Transverse colon (tissue), 4 donors: ENCODE measurements around the gene DCAF6. TPM values are rescaled to one million over a fixed set of nuclear protein-coding genes. Genes with fewer than 3 reads are reported as not detected.
A peak's percentile ranks its signal among the peaks of the same experiment; 100 is the strongest.

Experiments
- DNase-seq: peaks from one replicate; pipeline ENCODE4 v3.0.0-alpha.2; 2019
- H3K27ac ChIP-seq, 4 donors: fragments of 200-600 bp; sonication (generic); 2 replicates each; pipeline ENCODE4 v1.5.1; 2016 to 2018; ENCODE audit warnings: inconsistent platforms in 4 of 4
- H3K27me3 ChIP-seq: fragments of 200-600 bp; sonication (generic); 2 replicates; pipeline ENCODE4 v1.5.1; 2017; ENCODE audit warnings: inconsistent platforms
- H3K36me3 ChIP-seq, 4 donors: fragments of 200-600 bp; sonication (generic); 2 replicates each; pipeline ENCODE4 v1.5.1; 2017 to 2019; ENCODE audit warnings: inconsistent platforms in 4 of 4
- H3K4me1 ChIP-seq, 4 donors: fragments of 200-600 bp; sonication (generic); 2 replicates each; pipeline ENCODE4 v1.5.1; 2017 to 2020; ENCODE audit warnings: inconsistent platforms in 4 of 4
- H3K4me3 ChIP-seq, 4 donors: fragments of 200-600 bp; sonication (generic); 1 replicate in 1 of 4; 2 replicates in 3 of 4; pipeline versions ENCODE4 v1.5.1 to v1.6.1; 2017 to 2019; ENCODE audit warnings: inconsistent platforms in 4 of 4
- H3K9me3 ChIP-seq, 2 donors: fragments of 200-600 bp; sonication (generic); 2 replicates each; pipeline ENCODE4 v1.5.1; 2017 to 2019; ENCODE audit warnings: inconsistent platforms in 2 of 2
- CTCF ChIP-seq, 5 experiments: fragments of 200-600 bp in 3 of 5; fragments of 450-650 bp in 2 of 5; sonication (generic) in 3 of 5; IDR thresholded peaks; 1 replicate in 2 of 5; 2 replicates in 3 of 5; pipeline ENCODE4 v1.5.1; 2016 to 2017; ENCODE audit warnings: antibody characterized with exemption in 5 of 5, inconsistent platforms in 3 of 5, mild to moderate bottlenecking in 2 of 5, moderate library complexity in 1 of 5
- EP300 ChIP-seq: sonication (generic); formaldehyde crosslinking; IDR thresholded peaks from one replicate; pipeline ENCODE4 v1.6.1; 2017; ENCODE audit warnings: antibody characterized with exemption, low read depth
- POLR2A ChIP-seq: fragments of 450-650 bp; IDR thresholded peaks from one replicate; pipeline ENCODE4 v1.6.1; 2016; ENCODE audit warnings: antibody characterized with exemption, mild to moderate bottlenecking, moderate library complexity
- POLR2AphosphoS5 ChIP-seq, 3 donors: sonication (generic); formaldehyde crosslinking; IDR thresholded peaks; one replicate each; pipeline ENCODE4 v1.6.1; 2016; ENCODE audit warnings: antibody characterized with exemption in 3 of 3
- WGBS, 2 donors: methylation state at CpG; one replicate each; pipeline ENCODE4 v1.1.5; 2018; ENCODE audit warnings: low coverage in 1 of 2; 5-methylcytosine and 5-hydroxymethylcytosine counted together
- in situ Hi-C, 4 donors: fragments of 200-750 bp; cut with MboI; loops; one replicate each; pipeline versions ENCODE4 v1.15.0 to v1.15.1; 2017; ENCODE audit warnings: low sequenced_read_pairs in 3 of 4, low pct_ligation_motif_present in 1 of 4, low pct_unique_long_range_greater_than_20kb in 1 of 4
- intact Hi-C: fragments of 100-400 bp; cut with DNase I; formaldehyde crosslinking; loops from one replicate; pipeline ENCODE4 v1.15.1; 2023; ENCODE audit warnings: low total_unique reads
- total RNA-seq, 4 donors: library from RNA; depleted of rRNA; stranded (reverse); fragments of >200 nt; gene quantifications; one replicate each; pipeline ENCODE4 v1.1.0, GENCODE V29; 2016

DCAF6 gene
- total RNA-seq, 4 donors from 2014 or later: 59.5 to 173 (median 93.4) TPM

- WGBS, 2 donors: 73 to 86% methylated on average over 3 of the region's 3 CpGs
- no peak overlapping the region for H3K27ac ChIP-seq
- H3K36me3 ChIP-seq: no peaks in the 10 kb centered on the region
- H3K4me1 ChIP-seq: no peaks in the 10 kb centered on the region
- no peak for DNase-seq
- intact Hi-C loops: loop anchor here (2.0 kb wide), 1 partner anchor 40 kb away; no protein-coding TSS in a partner anchor
- no peak overlapping the region for H3K4me3 ChIP-seq
- H3K9me3 ChIP-seq: no peaks in the 10 kb centered on the region
- in situ Hi-C loops: no loop called here
- H3K27me3 ChIP-seq: no peaks in the 10 kb centered on the region
- no peak for TF ChIP-seq POLR2A
Measured at GRCh38 chr1:167905182-167905581, 31.3 kb upstream of the DCAF6 start.

GRCh38 chr1:167905671-167906070 is 30.8 kb upstream of the DCAF6 start:
- H3K4me3 ChIP-seq: no peak overlapping the region

GRCh38 chr1:167909691-167910180 is 26.7 kb upstream of the DCAF6 start:
- 86 to 91% methylated on average over 6 of the region's 6 CpGs for WGBS, 2 donors
- intact Hi-C loops: no loop called here

More at GRCh38 chr1:167905671-167906070, 30.8 kb upstream of the DCAF6 start:
- in situ Hi-C loops (no loop called here), intact Hi-C loops (loop anchor here (2.0 kb wide), 1 partner anchor 41 kb away; no protein-coding TSS in a partner anchor)
- H3K27me3 ChIP-seq: no peaks in the 10 kb centered on the region
- no peaks in the 10 kb centered on the region for H3K36me3 ChIP-seq
- H3K27ac ChIP-seq: no peak overlapping the region
- no peaks in the 10 kb centered on the region for H3K4me1 ChIP-seq
- H3K9me3 ChIP-seq: no peaks in the 10 kb centered on the region
- TF ChIP-seq EP300 (no peak), POLR2A (no peak), POLR2AphosphoS5 (IDR thresholded peaks at IDR 0.05) (no peak), CTCF (IDR thresholded peaks at IDR 0.05) (no peak)
- DNase-seq: no peak

GRCh38 chr1:167910530-167910929 is 26.0 kb upstream of the DCAF6 start:
- Histone ChIP-seq H3K4me3 (no peak overlapping the region), H3K9me3 (no peaks in the 10 kb centered on the region), H3K4me1 (peaks cover 0 to 13% (median 0%) of the 10 kb centered on the region in 4 donors), H3K27ac (no peak overlapping the region), H3K27me3 (no peaks in the 10 kb centered on the region), H3K36me3 (no peaks in the 10 kb centered on the region)
- DNase-seq: no peak
- intact Hi-C loops (no loop called here), in situ Hi-C loops (no loop called here)
- 73% methylated on average over 2 of the region's 2 CpGs; no CpG with 5 or more reads in 1 of the 2 donors for WGBS, 2 donors
- no peak for TF ChIP-seq CTCF (IDR thresholded peaks at IDR 0.05)
- no peak for TF ChIP-seq EP300
- TF ChIP-seq POLR2AphosphoS5 (IDR thresholded peaks at IDR 0.05): no peak
- no peak for TF ChIP-seq POLR2A

More at GRCh38 chr1:167909691-167910180, 26.7 kb upstream of the DCAF6 start:
- Histone ChIP-seq H3K9me3 (no peaks in the 10 kb centered on the region), H3K27ac (no peak overlapping the region), H3K4me3 (no peak overlapping the region), H3K4me1 (peaks cover 0 to 13% (median 0%) of the 10 kb centered on the region in 4 donors), H3K27me3 (no peaks in the 10 kb centered on the region), H3K36me3 (no peaks in the 10 kb centered on the region)
- TF ChIP-seq EP300: no peak
- TF ChIP-seq POLR2A: no peak
- no peak for TF ChIP-seq POLR2AphosphoS5 (IDR thresholded peaks at IDR 0.05)
- no peak for TF ChIP-seq CTCF (IDR thresholded peaks at IDR 0.05)
- DNase-seq: no peak
- in situ Hi-C loops: no loop called here

GRCh38 chr1:167911413-167911812 is 25.1 kb upstream of the DCAF6 start:
- Histone ChIP-seq H3K4me3 (no peak overlapping the region), H3K4me1 (peaks cover 0 to 13% (median 0%) of the 10 kb centered on the region in 4 donors), H3K36me3 (peaks cover 0 to 4% (median 0%) of the 10 kb centered on the region in 4 donors), H3K9me3 (no peaks in the 10 kb centered on the region), H3K27ac (peak overlapping the region in 1 of 4 donors; percentile 18), H3K27me3 (no peaks in the 10 kb centered on the region)
- no peak for TF ChIP-seq POLR2AphosphoS5 (IDR thresholded peaks at IDR 0.05)
- TF ChIP-seq CTCF (IDR thresholded peaks at IDR 0.05): no peak
- no peak for TF ChIP-seq EP300
- no peak for TF ChIP-seq POLR2A
- in situ Hi-C loops (no loop called here), intact Hi-C loops (no loop called here)
- 32 to 42% methylated on average over 8 of the region's 8 CpGs for WGBS, 2 donors
- no peak for DNase-seq
